Neural progenitor cell (in vitro differentiated cells): ENCODE data around the gene BSN.

Experiments
- EZH2 ChIP-seq: fragments of 200-600 bp; sonication (generic); IDR thresholded peaks from 2 replicates; pipeline ENCODE4 v1.6.1; 2017; ENCODE audit warnings: antibody characterized with exemption, mild to moderate bottlenecking, moderate library complexity
- TF ChIP-seq, protein P1 (sequence below): fragments of 200-600 bp; sonication (generic); IDR thresholded peaks from 2 replicates; pipeline ENCODE4 v1.5.1; 2017; ENCODE audit warnings: antibody characterized with exemption, mild to moderate bottlenecking

GRCh38 chr3:49614936-49615335, 60.7 kb downstream of the BSN start:
- no peak for TF ChIP-seq EZH2
- TF ChIP-seq, protein P1, sequence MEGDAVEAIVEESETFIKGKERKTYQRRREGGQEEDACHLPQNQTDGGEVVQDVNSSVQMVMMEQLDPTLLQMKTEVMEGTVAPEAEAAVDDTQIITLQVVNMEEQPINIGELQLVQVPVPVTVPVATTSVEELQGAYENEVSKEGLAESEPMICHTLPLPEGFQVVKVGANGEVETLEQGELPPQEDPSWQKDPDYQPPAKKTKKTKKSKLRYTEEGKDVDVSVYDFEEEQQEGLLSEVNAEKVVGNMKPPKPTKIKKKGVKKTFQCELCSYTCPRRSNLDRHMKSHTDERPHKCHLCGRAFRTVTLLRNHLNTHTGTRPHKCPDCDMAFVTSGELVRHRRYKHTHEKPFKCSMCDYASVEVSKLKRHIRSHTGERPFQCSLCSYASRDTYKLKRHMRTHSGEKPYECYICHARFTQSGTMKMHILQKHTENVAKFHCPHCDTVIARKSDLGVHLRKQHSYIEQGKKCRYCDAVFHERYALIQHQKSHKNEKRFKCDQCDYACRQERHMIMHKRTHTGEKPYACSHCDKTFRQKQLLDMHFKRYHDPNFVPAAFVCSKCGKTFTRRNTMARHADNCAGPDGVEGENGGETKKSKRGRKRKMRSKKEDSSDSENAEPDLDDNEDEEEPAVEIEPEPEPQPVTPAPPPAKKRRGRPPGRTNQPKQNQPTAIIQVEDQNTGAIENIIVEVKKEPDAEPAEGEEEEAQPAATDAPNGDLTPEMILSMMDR: no peak
